GM12875 (cell line): Measurements from ENCODE around the gene SETBP1.

ENCODE experiments used
- H3K4me3 ChIP-seq: one replicate; pipeline ENCODE4 v1.5.1; 2011; ENCODE audit warnings: low read depth, low read length, control low read depth
- TF ChIP-seq, protein P1 (sequence below): IDR thresholded peaks from 2 replicates; pipeline ENCODE4 v1.5.1; 2011; ENCODE audit warnings: low read depth, mild to moderate bottlenecking, control low read depth, inconsistent platforms, low read length, moderate library complexity, borderline replicate concordance; ENCODE audit not compliant: insufficient read depth

Gene SETBP1

DNA sequence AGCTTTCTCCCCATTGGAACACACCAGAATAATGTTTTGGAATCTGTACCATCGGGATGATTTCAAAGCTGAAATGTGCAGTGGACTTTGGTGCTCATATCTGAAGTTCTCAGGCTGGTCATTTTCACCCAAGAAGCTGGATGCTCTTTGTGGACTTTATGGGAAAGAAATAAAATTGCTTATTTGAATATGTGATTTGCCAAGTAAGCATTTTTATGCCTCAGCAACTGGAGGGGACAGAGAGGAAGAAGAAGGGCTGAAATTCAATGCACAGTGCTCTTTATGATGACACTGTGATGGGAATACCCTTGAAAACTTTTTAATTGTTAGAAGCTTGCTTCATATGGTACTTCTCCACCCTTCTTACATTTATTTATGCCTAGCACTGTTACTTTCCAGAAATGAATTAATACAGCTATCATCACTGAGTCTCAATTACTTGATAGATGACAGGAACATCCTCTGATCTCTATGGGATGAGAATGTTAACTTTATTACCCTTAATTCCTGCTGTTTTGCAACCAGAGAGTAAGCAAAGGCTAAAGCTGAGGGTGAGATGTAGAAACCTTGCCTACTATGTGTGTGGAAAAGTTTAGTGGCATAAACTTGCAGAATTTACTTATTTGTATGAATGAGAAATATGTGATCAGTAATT lies 23.6 kb downstream of the SETBP1 start:
- TF ChIP-seq, protein P1, sequence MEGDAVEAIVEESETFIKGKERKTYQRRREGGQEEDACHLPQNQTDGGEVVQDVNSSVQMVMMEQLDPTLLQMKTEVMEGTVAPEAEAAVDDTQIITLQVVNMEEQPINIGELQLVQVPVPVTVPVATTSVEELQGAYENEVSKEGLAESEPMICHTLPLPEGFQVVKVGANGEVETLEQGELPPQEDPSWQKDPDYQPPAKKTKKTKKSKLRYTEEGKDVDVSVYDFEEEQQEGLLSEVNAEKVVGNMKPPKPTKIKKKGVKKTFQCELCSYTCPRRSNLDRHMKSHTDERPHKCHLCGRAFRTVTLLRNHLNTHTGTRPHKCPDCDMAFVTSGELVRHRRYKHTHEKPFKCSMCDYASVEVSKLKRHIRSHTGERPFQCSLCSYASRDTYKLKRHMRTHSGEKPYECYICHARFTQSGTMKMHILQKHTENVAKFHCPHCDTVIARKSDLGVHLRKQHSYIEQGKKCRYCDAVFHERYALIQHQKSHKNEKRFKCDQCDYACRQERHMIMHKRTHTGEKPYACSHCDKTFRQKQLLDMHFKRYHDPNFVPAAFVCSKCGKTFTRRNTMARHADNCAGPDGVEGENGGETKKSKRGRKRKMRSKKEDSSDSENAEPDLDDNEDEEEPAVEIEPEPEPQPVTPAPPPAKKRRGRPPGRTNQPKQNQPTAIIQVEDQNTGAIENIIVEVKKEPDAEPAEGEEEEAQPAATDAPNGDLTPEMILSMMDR, result no peak
- H3K4me3 ChIP-seq, result no peak overlapping the region

DNA sequence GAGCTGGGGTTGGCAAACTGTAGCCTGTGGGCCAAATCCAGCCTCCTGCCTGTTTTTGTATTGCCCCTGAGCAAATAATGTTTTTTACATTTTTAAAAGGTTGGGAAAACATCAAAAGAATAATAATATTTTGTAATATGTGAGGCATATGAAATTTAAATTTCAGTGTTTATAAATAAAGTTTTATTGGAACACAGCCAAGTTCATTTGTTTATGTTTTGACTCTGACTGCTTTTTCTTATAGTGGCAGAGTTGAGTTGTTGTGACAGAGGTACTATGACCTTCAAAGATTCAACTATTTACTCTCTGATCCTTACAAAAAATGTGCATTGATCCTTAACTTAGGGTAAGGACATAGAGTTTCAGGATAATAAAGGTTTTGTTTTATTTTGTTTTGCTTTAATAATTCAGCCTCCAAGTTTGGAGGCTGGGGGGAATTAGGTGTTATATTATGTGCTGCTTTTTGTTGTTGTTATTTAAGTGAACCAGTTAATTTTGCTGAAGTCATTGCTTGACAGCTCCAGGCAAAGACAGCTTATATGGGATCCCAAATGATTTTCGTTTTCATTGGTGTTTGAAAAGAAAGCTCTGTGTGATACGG lies 24.5 kb downstream of the SETBP1 start:
- H3K4me3 ChIP-seq, result no peak overlapping the region
- TF ChIP-seq, protein P1, result no peak

DNA sequence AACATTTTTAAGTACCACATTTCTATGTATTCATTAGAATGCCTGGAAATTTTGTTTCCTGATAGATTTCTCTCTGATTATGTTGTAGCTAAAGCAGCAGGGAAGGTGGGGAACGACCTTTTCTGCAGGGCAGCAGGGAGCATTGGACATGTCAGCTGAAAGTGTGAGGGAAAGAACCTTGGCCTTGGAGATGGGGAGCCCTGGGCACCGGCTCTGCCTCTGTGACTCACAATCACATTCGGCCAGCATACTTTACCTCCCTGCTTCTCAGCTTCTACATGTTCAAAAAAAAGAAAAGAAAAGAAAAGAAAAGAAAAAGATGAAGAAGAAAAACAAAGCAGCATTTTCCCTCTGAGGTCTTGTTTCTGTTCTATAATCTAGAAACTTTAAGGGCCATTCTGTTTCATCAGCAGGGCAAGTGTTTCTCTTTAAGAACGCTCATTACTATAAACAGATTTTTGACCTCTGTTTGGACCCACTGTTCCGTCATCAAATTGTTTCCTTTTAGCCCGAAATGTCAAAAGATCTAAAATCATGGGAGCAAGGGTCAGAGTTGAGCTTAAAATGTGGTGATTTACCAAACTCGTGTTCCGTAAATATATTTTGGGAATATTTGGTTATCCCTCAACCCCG lies 27.9 kb downstream of the SETBP1 start:
- TF ChIP-seq, protein P1, result no peak
- no peak overlapping the region for H3K4me3 ChIP-seq

DNA sequence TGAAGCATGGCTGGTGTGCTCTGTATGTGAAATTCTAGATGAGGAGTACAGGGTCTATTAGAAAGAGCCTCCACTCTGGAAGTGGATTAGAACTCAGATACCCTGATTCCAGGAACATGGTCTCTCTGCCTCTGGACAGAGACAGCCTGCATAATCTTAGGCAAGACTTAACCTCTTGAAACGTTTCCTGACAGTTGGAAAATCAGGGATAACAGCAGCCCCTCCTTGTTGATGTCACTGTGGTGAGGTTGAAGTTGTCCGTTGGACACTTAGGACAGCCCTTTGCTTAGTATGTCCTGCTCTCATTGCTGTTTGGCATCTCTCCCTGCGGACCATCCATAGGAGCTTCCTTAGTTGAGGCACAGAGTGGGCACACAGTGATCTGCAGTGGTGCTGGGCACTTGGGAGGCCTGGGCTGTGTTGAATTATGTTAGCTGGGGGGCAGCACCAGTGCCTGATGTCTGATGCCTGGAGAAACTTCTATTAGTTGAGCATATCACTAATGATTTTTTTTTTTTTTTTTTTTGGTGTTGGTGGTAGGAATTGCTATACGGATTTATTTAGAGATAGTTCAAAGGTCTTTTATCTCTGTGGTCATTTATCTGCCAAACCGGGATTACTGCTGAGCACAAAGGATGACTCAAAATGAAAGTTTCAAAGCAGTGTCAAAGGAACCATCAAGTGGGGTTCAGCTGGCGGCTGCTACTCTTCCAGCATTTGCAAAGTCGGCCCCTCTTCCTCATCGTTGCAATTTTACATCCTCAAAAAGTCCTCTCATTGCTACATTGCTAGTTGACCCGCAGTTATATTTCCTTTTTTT lies 28.8 kb downstream of the SETBP1 start:
- TF ChIP-seq, protein P1, result no peak
- H3K4me3 ChIP-seq, result no peak overlapping the region

DNA sequence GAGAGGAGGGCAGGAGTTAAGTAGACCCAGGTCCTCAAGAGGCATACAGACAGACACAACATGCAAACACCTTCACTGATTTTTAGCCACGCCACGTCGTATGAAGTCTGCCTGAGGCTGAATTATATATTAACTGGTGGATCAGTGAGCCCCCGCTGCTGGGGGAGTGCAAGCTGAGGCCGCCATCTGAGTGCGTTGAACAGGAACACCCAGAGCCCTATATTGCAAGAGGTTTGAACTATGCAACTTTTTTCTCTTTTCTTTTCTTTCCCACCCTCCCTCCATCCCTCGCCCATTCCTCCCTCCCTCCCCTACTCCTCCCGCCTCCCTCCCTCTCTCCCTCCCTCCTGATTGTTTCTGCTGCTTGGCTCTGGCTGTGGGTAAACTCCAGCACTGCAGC lies 30.2 kb downstream of the SETBP1 start:
- no peak overlapping the region for H3K4me3 ChIP-seq
- TF ChIP-seq, protein P1, result no peak

DNA sequence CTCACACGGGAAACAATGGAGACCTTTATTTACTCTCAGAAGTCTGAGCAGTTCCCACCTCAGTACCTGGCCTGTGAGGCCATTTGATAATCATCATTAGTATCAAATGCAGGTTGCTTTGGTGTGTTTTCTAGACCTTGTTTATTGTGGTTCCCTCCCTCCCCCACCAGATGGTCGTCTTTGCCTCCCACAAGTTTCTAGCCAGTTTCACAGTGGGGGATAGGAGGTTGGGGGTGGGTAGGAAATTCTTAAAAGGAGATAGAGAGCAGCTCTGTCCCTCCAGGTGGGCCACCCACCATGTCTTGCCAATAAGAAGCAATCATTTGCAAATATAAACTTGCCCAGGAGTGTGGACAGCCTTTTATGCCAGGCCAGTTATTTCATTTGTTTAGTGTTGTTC lies 31.3 kb downstream of the SETBP1 start:
- no peak overlapping the region for H3K4me3 ChIP-seq
- TF ChIP-seq, protein P1, result no peak
